HepG2 (cell line): ENCODE data around the gene RTP2. TPM values are rescaled to one million over a fixed set of nuclear protein-coding genes. Genes with fewer than 3 reads are reported as not detected.

Experiments
- ATAC-seq: fragments of 200-7000 bp; cut with Tn5 transposase; 3 replicates; pipeline ENCODE4 v1.9.1; 2020; ENCODE audit warnings: mild to moderate bottlenecking, moderate library complexity
- BruUV-seq: library from RNA; stranded (reverse); fragments of 400-500 nt; replicated peaks from 2 replicates; lab custom pipeline; 2021; lab: Mats Ljungman, UMichigan
- CTCF ChIA-PET: fragments of 300-600 bp; formaldehyde crosslinking; extraction: SDS; loops from one replicate; lab custom pipeline; 2021; ENCODE audit warnings: low total read pairs, inconsistent platforms, low intra/inter-chr PET ratio; lab: Yijun Ruan, JAX
- POLR2A ChIA-PET: fragments of 350-600 bp; sonication (Branson Sonifier 250); formaldehyde crosslinking; loops from one replicate; lab custom pipeline; 2020; ENCODE audit warnings: antibody characterized with exemption, inconsistent platforms; lab: Yijun Ruan, JAX
- DNase-seq: peaks from one replicate; pipeline ENCODE4 v3.0.0-alpha.2; 2015; ENCODE audit warnings: low spot score
- FAIRE-seq: peaks from 3 replicates; lab custom pipeline; 2011; peaks lifted over from hg19 to GRCh38; lab: Jason Lieb, UNC
- H2AFZ ChIP-seq: one replicate; pipeline ENCODE4 v1.6.1; 2011; ENCODE audit warnings: low read length, inconsistent platforms
- H3K27ac ChIP-seq: fragments of 300-600 bp; 3 replicates; pipeline ENCODE4 v1.8.0; 2011; ENCODE audit warnings: mixed run types, mild to moderate bottlenecking, mixed read lengths, low read length, inconsistent platforms; ENCODE audit not compliant: insufficient read depth; ENCODE audit errors: extremely low read length
- H3K27me3 ChIP-seq, 2 experiments: fragments of 200-600 bp in 1 of 2; 2 replicates in 1 of 2; 3 replicates in 1 of 2; pipeline versions ENCODE4 v1.6.0 to v1.8.0; 2011; ENCODE audit warnings: low read length in 2 of 2, mild to moderate bottlenecking in 2 of 2, moderate library complexity in 2 of 2, inconsistent platforms in 1 of 2; ENCODE audit not compliant: insufficient read depth in 2 of 2, control insufficient read depth in 1 of 2
- H3K36me3 ChIP-seq, 2 experiments: fragments of 200-600 bp in 1 of 2; replicated peaks in 1 of 2; 2 replicates in 1 of 2; 3 replicates in 1 of 2; pipeline versions ENCODE4 v1.5.1 to v1.8.0; 2011; ENCODE audit warnings: low read length in 2 of 2, inconsistent platforms in 1 of 2; ENCODE audit not compliant: insufficient read depth in 2 of 2, control insufficient read depth in 1 of 2
- H3K4me1 ChIP-seq: 2 replicates; pipeline ENCODE4 v1.5.1; 2012; ENCODE audit warnings: low read length, inconsistent platforms; ENCODE audit not compliant: insufficient read depth
- H3K4me2 ChIP-seq: 2 replicates; pipeline ENCODE4 v1.6.0; 2011; ENCODE audit warnings: low read depth, low read length, inconsistent platforms
- H3K4me3 ChIP-seq, 3 experiments: fragments of 200-600 bp in 1 of 3; sonication (generic), shearing (Covaris generic) in 1 of 3; replicated peaks in 1 of 3; 2 replicates each; pipeline ENCODE4 v1.5.1; 2011 to 2016; ENCODE audit warnings: low read length in 3 of 3, inconsistent platforms in 2 of 3, low read depth in 2 of 3, mild to moderate bottlenecking in 2 of 3, control low read depth in 1 of 3, mixed read lengths in 1 of 3; ENCODE audit not compliant: insufficient read depth in 1 of 3
- H3K79me2 ChIP-seq: one replicate; pipeline ENCODE4 v1.6.1; 2011; ENCODE audit warnings: low read length, inconsistent platforms; ENCODE audit not compliant: insufficient read depth
- H3K9ac ChIP-seq: 2 replicates; pipeline ENCODE4 v1.6.0; 2011; ENCODE audit warnings: mild to moderate bottlenecking, low read depth, low read length, inconsistent platforms; ENCODE audit not compliant: insufficient read depth
- H3K9me3 ChIP-seq: 2 replicates; pipeline ENCODE4 v1.5.1; 2012; ENCODE audit warnings: mild to moderate bottlenecking, low read length
- H4K20me1 ChIP-seq: 2 replicates; pipeline ENCODE4 v1.6.0; 2011; ENCODE audit warnings: inconsistent platforms, mild to moderate bottlenecking, low read length, moderate library complexity; ENCODE audit not compliant: insufficient read depth
- AGO2 ChIP-seq: fragments of 200-400 bp; formaldehyde crosslinking; optimal IDR thresholded peaks from 2 replicates; pipeline ENCODE3; 2017; ENCODE audit warnings: mild to moderate bottlenecking, low read depth, low read length, moderate library complexity
- ATF7-NPFF ChIP-seq: sonication (generic); formaldehyde crosslinking; IDR thresholded peaks from 2 replicates; pipeline ENCODE4 v1.8.1; 2023; ENCODE audit warnings: mild to moderate bottlenecking, low read depth, missing genetic modification reagents, moderate library complexity
- CC2D1A ChIP-seq: sonication (generic); formaldehyde crosslinking; IDR thresholded peaks from 2 replicates; pipeline ENCODE4 v1.8.1; 2023; ENCODE audit warnings: mild to moderate bottlenecking, missing genetic modification reagents
- FOSL2 ChIP-seq: sonication (generic); formaldehyde crosslinking; IDR thresholded peaks from 2 replicates; pipeline ENCODE4 v1.4.0; 2020; ENCODE audit warnings: missing genetic modification reagents
- IRF2 ChIP-seq: IDR thresholded peaks from 2 replicates; pipeline ENCODE4 v1.6.1; 2018; ENCODE audit warnings: missing genetic modification reagents, missing compliant biosample characterization
- KLF9 ChIP-seq: IDR thresholded peaks from 2 replicates; pipeline ENCODE4 v1.6.1; 2016; ENCODE audit warnings: low read depth
- MZF1 ChIP-seq: sonication (generic); formaldehyde crosslinking; IDR thresholded peaks from 2 replicates; pipeline ENCODE4 v1.8.1; 2023; ENCODE audit warnings: mild to moderate bottlenecking, missing genetic modification reagents, borderline replicate concordance
- NFIC ChIP-seq: IDR thresholded peaks from 2 replicates; pipeline ENCODE4 v1.6.1; 2012; ENCODE audit warnings: mild to moderate bottlenecking, low read length, inconsistent platforms
- PAF1 ChIP-seq: IDR thresholded peaks from 2 replicates; pipeline ENCODE4 v1.6.1; 2016; ENCODE audit warnings: missing genetic modification reagents, missing compliant biosample characterization
- SSRP1 ChIP-seq: IDR thresholded peaks from 2 replicates; pipeline ENCODE4 v1.6.1; 2016; ENCODE audit warnings: control low read depth
- STAG1 ChIP-seq: sonication (generic); formaldehyde crosslinking; IDR thresholded peaks from 2 replicates; pipeline ENCODE4 v1.4.0; 2020; ENCODE audit warnings: missing genetic modification reagents
- TOE1 ChIP-seq: sonication (generic); formaldehyde crosslinking; IDR thresholded peaks from 2 replicates; pipeline ENCODE4 v1.4.0; 2020; ENCODE audit warnings: mild to moderate bottlenecking, missing genetic modification reagents
- ZNF879 ChIP-seq: sonication (generic); formaldehyde crosslinking; IDR thresholded peaks from 2 replicates; pipeline ENCODE4 v1.8.1; 2023; ENCODE audit warnings: missing genetic modification reagents
- WGBS: methylation state at CpG from one replicate; pipeline ENCODE4 v1.1.6; 2017; ENCODE audit warnings: low lambda C conversion rate; 5-methylcytosine and 5-hydroxymethylcytosine counted together
- in situ Hi-C: cut with HindIII; loops from 2 replicates; pipeline ENCODE4 v1.10.0; 2017; ENCODE audit warnings: low pct_unique_long_range_greater_than_20kb; ENCODE audit not compliant: extremely low pct_ligation_motif_present
- intact Hi-C: fragments of 100-400 bp; cut with micrococcal nuclease; formaldehyde crosslinking; loops from one replicate; pipeline ENCODE4 v1.10.0; 2022; ENCODE audit not compliant: unreplicated experiment
- polyA plus RNA-seq, 8 experiments: library from polyadenylated mRNA; depleted of rRNA in 3 of 8; stranded (reverse) in 7 of 8; unstranded in 1 of 8; fragments of >200 nt; fragmentation: Illumina TruSeq in 4 of 8; extraction: Trizol in 4 of 8; gene quantifications; 2 replicates each; pipeline versions ENCODE4 v1.2.1 to v1.2.3, GENCODE V29; 2011 to 2016; ENCODE audit warnings: low read depth in 4 of 8, missing spikeins in 1 of 8, mixed read lengths in 1 of 8; ENCODE audit not compliant: insufficient read depth in 1 of 8
- total RNA-seq, 5 experiments: library from RNA; depleted of rRNA; stranded (reverse); fragments of >200 nt; fragmentation: Illumina TruSeq; extraction: Trizol; gene quantifications; 2 replicates each; pipeline ENCODE4 v1.2.3, GENCODE V29; 2016; ENCODE audit warnings: low read depth in 1 of 5
- TF ChIP-seq, protein P1 (sequence below): sonication (generic); formaldehyde crosslinking; IDR thresholded peaks from 2 replicates; pipeline ENCODE4 v1.8.1; 2023; ENCODE audit warnings: mild to moderate bottlenecking, missing genetic modification reagents
- TF ChIP-seq, protein P2 (sequence below): IDR thresholded peaks from 2 replicates; pipeline ENCODE4 v1.6.1; 2016; ENCODE audit warnings: low read depth, control low read depth
- TF ChIP-seq, protein P3 (sequence below): sonication (generic); formaldehyde crosslinking; IDR thresholded peaks from 2 replicates; pipeline ENCODE4 v1.4.0; 2020; ENCODE audit warnings: missing genetic modification reagents

RTP2 gene
- total and polyA plus RNA-seq, 2 of the 13 experiments (the other 11 are each of a cell fraction or from before 2014, with no cell fraction given), result not detected

DNA sequence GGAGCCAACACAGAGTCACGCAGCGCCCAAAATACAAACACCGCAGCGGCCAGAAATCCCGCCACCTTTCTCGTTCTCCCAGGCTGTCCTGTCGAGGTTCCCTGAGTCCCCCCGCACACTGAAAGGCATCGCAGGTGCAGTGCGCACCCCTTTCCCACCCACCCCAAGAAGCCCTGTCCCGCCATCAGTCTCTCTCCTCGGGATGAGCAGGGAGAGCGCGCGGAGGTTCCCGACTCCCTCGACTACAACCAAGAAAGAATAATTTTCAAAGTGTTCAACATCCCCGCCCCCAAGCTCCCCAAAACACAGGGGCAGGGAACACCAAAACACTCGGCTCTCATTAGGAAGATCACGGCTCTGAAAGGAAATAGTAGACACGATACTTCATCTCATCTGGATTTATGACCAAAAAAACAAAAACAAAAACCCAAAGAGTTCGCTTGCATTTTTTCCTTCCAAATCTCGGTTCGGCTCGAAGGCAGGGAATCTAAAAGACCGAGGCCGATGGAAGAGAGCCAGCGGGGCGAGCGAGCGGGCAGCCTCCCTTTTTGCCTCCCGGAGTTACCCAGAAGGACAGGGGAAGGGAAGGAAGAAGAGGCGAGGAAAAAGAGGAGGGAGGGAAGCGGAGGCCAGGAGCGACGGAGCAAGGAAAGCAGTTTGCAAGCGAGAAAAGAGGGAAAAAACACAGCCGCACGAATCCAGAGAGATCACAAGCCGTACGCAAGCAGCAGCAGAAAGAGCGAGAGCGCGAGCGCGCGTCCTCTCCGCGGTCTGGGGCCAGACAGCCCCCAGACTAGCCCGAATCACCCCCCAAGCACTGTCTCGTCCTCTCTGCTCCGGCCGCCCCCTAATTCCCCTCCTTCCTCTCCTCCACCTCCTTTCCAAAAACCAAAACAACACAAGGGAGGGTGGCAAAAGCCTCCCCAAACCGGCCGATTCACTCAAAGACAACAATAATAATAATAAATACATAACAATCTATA lies 42.1 kb upstream of the RTP2 start:
- Histone ChIP-seq H3K27ac (peak overlapping the region; percentile 100), H3K9me3 (no peaks in the 10 kb centered on the region), H3K4me1 (peaks cover 40% of the 10 kb centered on the region), H3K9ac (peak overlapping the region; percentile 99), H3K4me2 (peak overlapping the region; percentile 95), H3K27me3 (peaks cover 0 to 5% of the 10 kb centered on the region in 2 experiments; a peak in 1 of 5 replicates), H2AFZ (no peak overlapping the region), H3K4me3 (peak overlapping the region; percentile 98 to 100 (median 99)), H3K79me2 (peaks cover 72% of the 10 kb centered on the region), H3K36me3 (no peaks in the 10 kb centered on the region; a peak in 2 of 5 replicates), H4K20me1 (peaks cover 47% of the 10 kb centered on the region)
- DNase-seq, result no peak
- in situ Hi-C loops (loop anchor here (5.0 to 25.0 kb wide), 9 partner anchors 260 to 1400 kb away; no protein-coding TSS in a partner anchor), intact Hi-C loops (loop anchor here (1.0 to 10.0 kb wide), 7 partner anchors 238 to 1300 kb away; partner anchors contain the start of gene LPP)
- TSS peak; percentile 79 for BruUV-seq
- FAIRE-seq, result no peak
- POLR2A ChIA-PET, result interaction anchor here (0.7 to 3.6 kb wide), 29 partner anchors 8 to 1002 kb away, joined by 3 to 64 read pairs (median 5); partner anchors contain the start of gene LPP
- CTCF ChIA-PET, result no interaction called here
- WGBS, result 1% methylated on average over 47 of the region's 55 CpGs
- ATAC-seq, result no peak
- TF ChIP-seq, protein P1, sequence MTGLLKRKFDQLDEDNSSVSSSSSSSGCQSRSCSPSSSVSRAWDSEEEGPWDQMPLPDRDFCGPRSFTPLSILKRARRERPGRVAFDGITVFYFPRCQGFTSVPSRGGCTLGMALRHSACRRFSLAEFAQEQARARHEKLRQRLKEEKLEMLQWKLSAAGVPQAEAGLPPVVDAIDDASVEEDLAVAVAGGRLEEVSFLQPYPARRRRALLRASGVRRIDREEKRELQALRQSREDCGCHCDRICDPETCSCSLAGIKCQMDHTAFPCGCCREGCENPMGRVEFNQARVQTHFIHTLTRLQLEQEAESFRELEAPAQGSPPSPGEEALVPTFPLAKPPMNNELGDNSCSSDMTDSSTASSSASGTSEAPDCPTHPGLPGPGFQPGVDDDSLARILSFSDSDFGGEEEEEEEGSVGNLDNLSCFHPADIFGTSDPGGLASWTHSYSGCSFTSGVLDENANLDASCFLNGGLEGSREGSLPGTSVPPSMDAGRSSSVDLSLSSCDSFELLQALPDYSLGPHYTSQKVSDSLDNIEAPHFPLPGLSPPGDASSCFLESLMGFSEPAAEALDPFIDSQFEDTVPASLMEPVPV (CRISPR knock-in tag), result 0 out of 2 replicates have a peak, but pooled peaks have one; percentile 64
- no peak for TF ChIP-seq ATF7-NPFF (CRISPR knock-in tag)
- peak; percentile 14; the same call in 1 of the 2 replicates for TF ChIP-seq IRF2 (CRISPR knock-in tag)
- TF ChIP-seq SSRP1, result peak; percentile 62; the same call in 1 of the 2 replicates
- 0 out of 2 replicates have a peak, but pooled peaks have one; percentile 21 for TF ChIP-seq TOE1 (CRISPR knock-in tag)
- TF ChIP-seq, protein P2, sequence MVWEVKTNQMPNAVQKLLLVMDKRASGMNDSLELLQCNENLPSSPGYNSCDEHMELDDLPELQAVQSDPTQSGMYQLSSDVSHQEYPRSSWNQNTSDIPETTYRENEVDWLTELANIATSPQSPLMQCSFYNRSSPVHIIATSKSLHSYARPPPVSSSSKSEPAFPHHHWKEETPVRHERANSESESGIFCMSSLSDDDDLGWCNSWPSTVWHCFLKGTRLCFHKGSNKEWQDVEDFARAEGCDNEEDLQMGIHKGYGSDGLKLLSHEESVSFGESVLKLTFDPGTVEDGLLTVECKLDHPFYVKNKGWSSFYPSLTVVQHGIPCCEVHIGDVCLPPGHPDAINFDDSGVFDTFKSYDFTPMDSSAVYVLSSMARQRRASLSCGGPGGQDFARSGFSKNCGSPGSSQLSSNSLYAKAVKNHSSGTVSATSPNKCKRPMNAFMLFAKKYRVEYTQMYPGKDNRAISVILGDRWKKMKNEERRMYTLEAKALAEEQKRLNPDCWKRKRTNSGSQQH (CRISPR knock-in tag), result 0 out of 2 replicates have a peak, but pooled peaks have one; percentile 47
- TF ChIP-seq FOSL2 (CRISPR knock-in tag), result no peak
- peak; percentile 87 for TF ChIP-seq AGO2
- no peak for TF ChIP-seq KLF9 (CRISPR knock-in tag)
- TF ChIP-seq MZF1 (CRISPR knock-in tag), result no peak
- TF ChIP-seq STAG1 (CRISPR knock-in tag), result no peak
- TF ChIP-seq ZNF879 (CRISPR knock-in tag), result peak; percentile 34; the same call in 1 of the 2 replicates
- TF ChIP-seq PAF1 (CRISPR knock-in tag), result peak; percentile 23; the same call in 1 of the 2 replicates
- no peak for TF ChIP-seq CC2D1A (CRISPR knock-in tag)
- TF ChIP-seq, protein P3, sequence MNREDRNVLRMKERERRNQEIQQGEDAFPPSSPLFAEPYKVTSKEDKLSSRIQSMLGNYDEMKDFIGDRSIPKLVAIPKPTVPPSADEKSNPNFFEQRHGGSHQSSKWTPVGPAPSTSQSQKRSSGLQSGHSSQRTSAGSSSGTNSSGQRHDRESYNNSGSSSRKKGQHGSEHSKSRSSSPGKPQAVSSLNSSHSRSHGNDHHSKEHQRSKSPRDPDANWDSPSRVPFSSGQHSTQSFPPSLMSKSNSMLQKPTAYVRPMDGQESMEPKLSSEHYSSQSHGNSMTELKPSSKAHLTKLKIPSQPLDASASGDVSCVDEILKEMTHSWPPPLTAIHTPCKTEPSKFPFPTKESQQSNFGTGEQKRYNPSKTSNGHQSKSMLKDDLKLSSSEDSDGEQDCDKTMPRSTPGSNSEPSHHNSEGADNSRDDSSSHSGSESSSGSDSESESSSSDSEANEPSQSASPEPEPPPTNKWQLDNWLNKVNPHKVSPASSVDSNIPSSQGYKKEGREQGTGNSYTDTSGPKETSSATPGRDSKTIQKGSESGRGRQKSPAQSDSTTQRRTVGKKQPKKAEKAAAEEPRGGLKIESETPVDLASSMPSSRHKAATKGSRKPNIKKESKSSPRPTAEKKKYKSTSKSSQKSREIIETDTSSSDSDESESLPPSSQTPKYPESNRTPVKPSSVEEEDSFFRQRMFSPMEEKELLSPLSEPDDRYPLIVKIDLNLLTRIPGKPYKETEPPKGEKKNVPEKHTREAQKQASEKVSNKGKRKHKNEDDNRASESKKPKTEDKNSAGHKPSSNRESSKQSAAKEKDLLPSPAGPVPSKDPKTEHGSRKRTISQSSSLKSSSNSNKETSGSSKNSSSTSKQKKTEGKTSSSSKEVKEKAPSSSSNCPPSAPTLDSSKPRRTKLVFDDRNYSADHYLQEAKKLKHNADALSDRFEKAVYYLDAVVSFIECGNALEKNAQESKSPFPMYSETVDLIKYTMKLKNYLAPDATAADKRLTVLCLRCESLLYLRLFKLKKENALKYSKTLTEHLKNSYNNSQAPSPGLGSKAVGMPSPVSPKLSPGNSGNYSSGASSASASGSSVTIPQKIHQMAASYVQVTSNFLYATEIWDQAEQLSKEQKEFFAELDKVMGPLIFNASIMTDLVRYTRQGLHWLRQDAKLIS (CRISPR knock-in tag), result peak; percentile 86
- TF ChIP-seq NFIC, result peak; percentile 39; the same call in 1 of the 2 replicates
